HG02885 (cell line): Measurements from ENCODE around the gene TRPC4AP.
A peak's percentile ranks its signal among the peaks of the same experiment; 100 is the strongest.
"Not testable (repeated sequence)": the region's sequence is repeated elsewhere in the genome, so short reads cannot be mapped to it uniquely, and the experiment has no call there.

ENCODE experiments used
- ATAC-seq: cut with Tn5 transposase; IDR thresholded peaks from one replicate; pipeline ENCODE4 v1.9.1; 2021; ENCODE audit warnings: mild to moderate bottlenecking; ENCODE audit not compliant: unreplicated experiment, poor library complexity

Gene TRPC4AP

GRCh38 chr20:35104685-35105295 is 12.2 kb upstream of the TRPC4AP start:
- ATAC-seq: no peak

- ATAC-seq: no peak
Observed at GRCh38 chr20:35101620-35102019, 9.0 kb upstream of the TRPC4AP start.

GRCh38 chr20:35093267-35093884 is 769 bp upstream of the TRPC4AP start:
- ATAC-seq: no peak

GRCh38 chr20:35091816-35092523 is 637 bp downstream of the TRPC4AP start:
- peak; percentile 28 for ATAC-seq

GRCh38 chr20:35088231-35089145 is 4.1 kb downstream of the TRPC4AP start:
- ATAC-seq: no peak

GRCh38 chr20:35087791-35088190 is 4.8 kb downstream of the TRPC4AP start:
- no peak for ATAC-seq

- no peak for ATAC-seq
Observed at GRCh38 chr20:35087355-35087754, 5.3 kb downstream of the TRPC4AP start.

GRCh38 chr20:35085477-35086225 is 7.0 kb downstream of the TRPC4AP start:
- ATAC-seq: no peak

GRCh38 chr20:35084998-35085397 is 7.6 kb downstream of the TRPC4AP start:
- ATAC-seq: no peak

- not testable (repeated sequence) for ATAC-seq
Observed at GRCh38 chr20:35080348-35080642, 12.3 kb downstream of the TRPC4AP start.

- no peak for ATAC-seq
Observed at GRCh38 chr20:35079472-35080347, 12.9 kb downstream of the TRPC4AP start.

GRCh38 chr20:35077872-35078271 is 14.7 kb downstream of the TRPC4AP start:
- no peak for ATAC-seq

- ATAC-seq: no peak
Observed at GRCh38 chr20:35077341-35077740, 15.3 kb downstream of the TRPC4AP start.

GRCh38 chr20:35071436-35072153 is 21.0 kb downstream of the TRPC4AP start:
- not testable (repeated sequence) for ATAC-seq

GRCh38 chr20:35066194-35066593 is 26.4 kb downstream of the TRPC4AP start:
- no peak for ATAC-seq

- ATAC-seq: no peak
Observed at GRCh38 chr20:35065181-35065580, 27.4 kb downstream of the TRPC4AP start.

- ATAC-seq: no peak
Observed at GRCh38 chr20:35063168-35063567, 29.4 kb downstream of the TRPC4AP start.

GRCh38 chr20:35062478-35062877 is 30.1 kb downstream of the TRPC4AP start:
- no peak for ATAC-seq

GRCh38 chr20:35060168-35060567 is 32.4 kb downstream of the TRPC4AP start:
- ATAC-seq: no peak
